OCI-LY7 (cell line): ENCODE measurements around the gene IDNK. TPM values are rescaled to one million over a fixed set of nuclear protein-coding genes. Genes with fewer than 3 reads are reported as not detected.

ENCODE experiments used
- BruUV-seq: library from RNA; stranded (reverse); fragments of 400-500 nt; replicated peaks from 2 replicates; lab custom pipeline; 2021; lab: Mats Ljungman, UMichigan
- CTCF ChIA-PET: fragments of 300-600 bp; sonication (Branson Sonifier 250); formaldehyde crosslinking; loops from one replicate; lab custom pipeline; 2022; ENCODE audit warnings: antibody characterized with exemption; ENCODE audit not compliant: unreplicated experiment; lab: Charles Lee
- POLR2A ChIA-PET: fragments of 300-600 bp; sonication (Branson Sonifier 250); formaldehyde crosslinking; loops from one replicate; lab custom pipeline; 2022; ENCODE audit warnings: antibody characterized with exemption; lab: Charles Lee
- DNase-seq: peaks from one replicate; pipeline ENCODE4 v3.0.0-alpha.2; 2015; ENCODE audit warnings: low spot score
- H2AFZ ChIP-seq: fragments of 200-600 bp; sonication (generic), shearing (Covaris generic); 2 replicates; pipeline ENCODE4 v1.6.1; 2014; ENCODE audit warnings: mild to moderate bottlenecking, antibody characterized with exemption, low read length, moderate library complexity
- H3K27ac ChIP-seq: fragments of 200-600 bp; sonication (generic); 2 replicates; pipeline ENCODE4 v1.5.1; 2014; ENCODE audit warnings: mixed run types, low read depth, mild to moderate bottlenecking, moderate library complexity, low read length, inconsistent platforms; ENCODE audit not compliant: poor library complexity, severe bottlenecking
- H3K36me3 ChIP-seq: fragments of 200-600 bp; sonication (generic); 2 replicates; pipeline ENCODE4 v1.6.1; 2014; ENCODE audit warnings: mild to moderate bottlenecking, antibody characterized with exemption, low read length, moderate library complexity, mixed read lengths; ENCODE audit not compliant: insufficient read depth
- H3K4me1 ChIP-seq: fragments of 200-600 bp; sonication (generic); 2 replicates; pipeline ENCODE4 v1.5.1; 2014; ENCODE audit warnings: mild to moderate bottlenecking, low read length; ENCODE audit not compliant: insufficient read depth, poor library complexity, severe bottlenecking
- H3K4me2 ChIP-seq: fragments of 200-600 bp; sonication (generic); 2 replicates; pipeline ENCODE4 v1.6.1; 2014; ENCODE audit warnings: mild to moderate bottlenecking, low read length
- H3K4me3 ChIP-seq: fragments of 200-600 bp; sonication (generic); 2 replicates; pipeline ENCODE4 v1.5.1; 2014; ENCODE audit warnings: mild to moderate bottlenecking, low read depth, low read length; ENCODE audit not compliant: poor library complexity, severe bottlenecking
- H3K79me2 ChIP-seq: fragments of 200-600 bp; sonication (generic); 2 replicates; pipeline ENCODE4 v1.6.1; 2016; ENCODE audit warnings: low read depth, mild to moderate bottlenecking, low read length, moderate library complexity, mixed read lengths; ENCODE audit not compliant: insufficient read depth
- H3K9me2 ChIP-seq: fragments of 200-600 bp; sonication (generic); 2 replicates; pipeline ENCODE4 v1.6.1; 2016; ENCODE audit warnings: mild to moderate bottlenecking, low read length, mixed read lengths; ENCODE audit not compliant: insufficient read depth
- H3K9me3 ChIP-seq: fragments of 200-600 bp; sonication (generic); 2 replicates; pipeline ENCODE4 v1.6.1; 2014; ENCODE audit warnings: mild to moderate bottlenecking, mixed run types, low read length, mixed read lengths
- H4K20me1 ChIP-seq: fragments of 200-600 bp; sonication (generic); 2 replicates; pipeline ENCODE4 v1.6.1; 2014; ENCODE audit warnings: mild to moderate bottlenecking, antibody characterized with exemption, low read length, moderate library complexity, mixed read lengths; ENCODE audit not compliant: insufficient read depth
- CTCF ChIP-seq: fragments of 200-600 bp; sonication (generic); conservative IDR thresholded peaks from 2 replicates; pipeline ENCODE4 v1.5.1; 2014; ENCODE audit warnings: mild to moderate bottlenecking, antibody characterized with exemption, low read length, moderate library complexity, mixed read lengths
- EZH2phosphoT487 ChIP-seq: fragments of 200-600 bp; sonication (generic); IDR thresholded peaks from 2 replicates; pipeline ENCODE4 v1.6.1; 2018; ENCODE audit warnings: low read depth, borderline replicate concordance, mild to moderate bottlenecking, mixed run types, antibody characterized with exemption, low read length, moderate library complexity, mixed read lengths
- intact Hi-C: fragments of 100-400 bp; cut with micrococcal nuclease; formaldehyde crosslinking; loops from one replicate; pipeline ENCODE4 v1.10.0; 2022; ENCODE audit not compliant: unreplicated experiment
- total RNA-seq, 2 experiments: library from RNA; depleted of rRNA in 1 of 2; stranded (reverse); fragments of >200 nt in 1 of 2; shearing (Covaris generic) in 1 of 2; gene quantifications; 2 replicates each; pipeline ENCODE4 v1.2.3, GENCODE V29; 2014 to 2022

Gene IDNK
- total RNA-seq, 2 experiments from 2014 or later = 3.7 to 8.2 TPM

GRCh38 chr9:83582029-83582428 is 40.9 kb upstream of the IDNK start:
- no TSS peak for BruUV-seq
- intact Hi-C loops = no loop called here
- Histone ChIP-seq H3K27ac (no peak overlapping the region), H2AFZ (no peak overlapping the region), H3K4me2 (no peak overlapping the region), H3K4me3 (no peak overlapping the region), H3K36me3 (no peaks in the 10 kb centered on the region), H3K9me2 (no peaks in the 10 kb centered on the region), H4K20me1 (no peaks in the 10 kb centered on the region), H3K4me1 (no peaks in the 10 kb centered on the region), H3K79me2 (no peaks in the 10 kb centered on the region), H3K9me3 (no peaks in the 10 kb centered on the region; the same call in 1 of the 2 replicates)
- DNase-seq = no peak
- CTCF ChIA-PET = no interaction called here
- TF ChIP-seq EZH2phosphoT487 (no peak), CTCF (no peak)
- POLR2A ChIA-PET = no interaction called here

DNA sequence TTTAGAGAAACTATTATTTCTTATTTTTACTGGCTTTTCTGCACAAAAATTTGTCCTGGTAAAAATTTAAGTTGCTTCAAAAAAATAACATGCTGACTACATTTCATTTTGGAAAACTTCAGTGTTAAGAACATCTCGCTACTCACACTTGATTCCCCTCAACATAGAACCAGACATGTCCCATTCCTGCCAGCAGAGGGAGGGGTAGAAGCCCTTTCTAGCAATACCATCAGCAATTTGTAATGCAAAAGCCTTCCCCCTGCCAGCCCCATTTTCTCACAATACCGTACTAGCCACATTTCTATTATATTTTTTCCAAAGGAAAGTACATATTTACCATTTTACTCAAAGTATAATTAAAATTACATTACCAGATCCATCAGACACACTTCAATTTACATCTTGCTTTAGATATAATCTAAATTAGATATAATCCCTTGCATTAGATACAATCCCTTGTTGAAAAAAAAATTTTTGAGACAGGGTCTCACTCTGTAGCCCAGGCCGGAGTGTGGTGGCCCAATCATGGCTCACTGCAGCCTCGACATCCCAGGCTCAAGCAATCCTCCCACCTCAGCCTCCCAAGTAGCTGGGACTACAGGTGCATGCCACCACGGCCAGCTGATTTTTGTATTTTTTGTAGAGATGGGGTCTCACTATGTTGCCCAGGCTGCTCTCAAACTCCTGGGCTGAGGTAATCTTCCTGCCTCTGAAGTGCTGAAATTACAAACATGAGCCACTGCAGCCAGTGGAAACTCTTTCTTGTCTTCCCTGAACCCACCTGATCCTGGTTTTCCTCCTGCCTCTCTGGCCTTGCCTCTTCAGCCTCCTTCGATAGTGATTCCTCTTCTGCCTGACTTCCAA is 39.6 kb upstream of the IDNK start:
- no peak overlapping the region for H3K27ac ChIP-seq
- H3K9me3 ChIP-seq = no peaks in the 10 kb centered on the region; the same call in 1 of the 2 replicates
- no peak overlapping the region for H3K4me2 ChIP-seq
- intact Hi-C loops = no loop called here
- H3K36me3 ChIP-seq = no peaks in the 10 kb centered on the region
- no peaks in the 10 kb centered on the region for H3K4me1 ChIP-seq
- no peaks in the 10 kb centered on the region for H4K20me1 ChIP-seq
- DNase-seq = peak; percentile 45
- H2AFZ ChIP-seq = no peak overlapping the region
- no peaks in the 10 kb centered on the region for H3K79me2 ChIP-seq
- TF ChIP-seq EZH2phosphoT487 = no peak
- TF ChIP-seq CTCF = peak; percentile 75
- POLR2A ChIA-PET = no interaction called here
- H3K4me3 ChIP-seq = no peak overlapping the region
- BruUV-seq = no TSS peak
- CTCF ChIA-PET = no interaction called here
- no peaks in the 10 kb centered on the region for H3K9me2 ChIP-seq

GRCh38 chr9:83584995-83585394 is 37.9 kb upstream of the IDNK start:
- TF ChIP-seq CTCF (no peak), EZH2phosphoT487 (no peak)
- ChIA-PET CTCF (no interaction called here), POLR2A (no interaction called here)
- Histone ChIP-seq H3K36me3 (no peaks in the 10 kb centered on the region), H3K4me3 (no peak overlapping the region), H3K9me2 (no peaks in the 10 kb centered on the region), H3K4me1 (no peaks in the 10 kb centered on the region), H3K27ac (no peak overlapping the region), H2AFZ (no peak overlapping the region), H4K20me1 (no peaks in the 10 kb centered on the region), H3K79me2 (no peaks in the 10 kb centered on the region), H3K9me3 (no peaks in the 10 kb centered on the region), H3K4me2 (no peak overlapping the region)
- intact Hi-C loops = no loop called here
- no TSS peak for BruUV-seq
- no peak for DNase-seq
